ENCODE results near the gene LINGO4.

LINGO4 gene

GRCh38 chr1:151805066-151805820, at the start of gene LINGO4:
TSS of gene LINGO4 (minus strand) at chr1:151805419. CDS start at chr1:151802704, 2,715 bp downstream.
- Histone ChIP-seq H3K27me3 (ENCODE audit: insufficient read depth, low read length) (peaks cover 67% of the 10 kb centered on the region), H3K9me3 (ENCODE audit: low read length) (no peaks in the 10 kb centered on the region), H3K4me1 (ENCODE audit: insufficient read depth, low read length) (no peaks in the 10 kb centered on the region), H3K36me3 (ENCODE audit: insufficient read depth, low read length) (no peaks in the 10 kb centered on the region), H2AFZ (ENCODE audit: low read depth, low read length) (no peak within 1 kb of the TSS), H3K4me3 (ENCODE audit: low read length) (no peak within 1 kb of the TSS)

GRCh38 chr1:151854658-151855057, 49.4 kb upstream of the LINGO4 start:
- H3K36me3 ChIP-seq (ENCODE audit: insufficient read depth, low read length) = no peaks in the 10 kb centered on the region
- no peaks in the 10 kb centered on the region for H3K4me1 ChIP-seq (ENCODE audit: insufficient read depth, low read length)
- no peak overlapping the region for H3K4me3 ChIP-seq (ENCODE audit: low read length)
- H2AFZ ChIP-seq (ENCODE audit: low read depth, low read length) = no peak overlapping the region
- peaks cover 38% of the 10 kb centered on the region for H3K27me3 ChIP-seq (ENCODE audit: insufficient read depth, low read length)
- no peaks in the 10 kb centered on the region for H3K9me3 ChIP-seq (ENCODE audit: low read length)

- Histone ChIP-seq H3K36me3 (ENCODE audit: insufficient read depth, low read length) (no peaks in the 10 kb centered on the region), H3K9me3 (ENCODE audit: low read length) (no peaks in the 10 kb centered on the region), H3K4me1 (ENCODE audit: insufficient read depth, low read length) (no peaks in the 10 kb centered on the region), H2AFZ (ENCODE audit: low read depth, low read length) (no peak within 1 kb of the TSS), H3K27me3 (ENCODE audit: insufficient read depth, low read length) (peaks cover 40% of the 10 kb centered on the region), H3K4me3 (ENCODE audit: low read length) (no peak within 1 kb of the TSS)
These were observed 48.3 kb upstream of the LINGO4 start, which contains the start of gene THEM5 for GRCh38 chr1:151853411-151853943. TSS of gene THEM5 (minus strand) at chr1:151853712. CDS start at chr1:151853565, 147 bp downstream.

GRCh38 chr1:151852733-151853132, 47.5 kb upstream of the LINGO4 start:
- H2AFZ ChIP-seq (ENCODE audit: low read depth, low read length) = no peak overlapping the region
- no peak overlapping the region for H3K4me3 ChIP-seq (ENCODE audit: low read length)
- H3K36me3 ChIP-seq (ENCODE audit: insufficient read depth, low read length) = no peaks in the 10 kb centered on the region
- no peaks in the 10 kb centered on the region for H3K9me3 ChIP-seq (ENCODE audit: low read length)
- no peaks in the 10 kb centered on the region for H3K4me1 ChIP-seq (ENCODE audit: insufficient read depth, low read length)
- peaks cover 38% of the 10 kb centered on the region for H3K27me3 ChIP-seq (ENCODE audit: insufficient read depth, low read length)

DNA sequence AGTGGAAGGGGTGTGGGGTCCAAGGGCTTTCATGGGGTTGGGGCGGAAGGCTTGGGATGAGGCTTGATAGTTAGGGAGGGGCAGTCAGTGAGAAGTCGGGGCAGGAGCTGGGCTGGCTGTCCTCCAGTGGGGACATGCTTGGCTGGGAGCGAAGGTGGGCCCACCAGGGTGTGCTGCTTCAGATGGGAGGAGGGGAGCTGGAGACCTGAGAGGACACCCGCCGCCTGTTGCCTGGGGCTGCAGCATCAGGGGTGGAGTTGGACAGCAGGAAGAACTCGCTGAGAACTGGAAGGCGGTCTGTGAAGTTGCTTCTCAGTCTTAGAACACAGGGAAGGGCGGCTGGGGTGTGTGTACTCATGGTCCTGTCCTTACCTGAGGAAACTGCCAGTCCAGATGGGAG, 46.7 kb upstream of the LINGO4 start:
- Histone ChIP-seq H3K4me3 (ENCODE audit: low read length) (no peak overlapping the region), H3K36me3 (ENCODE audit: insufficient read depth, low read length) (no peaks in the 10 kb centered on the region), H2AFZ (ENCODE audit: low read depth, low read length) (no peak overlapping the region), H3K9me3 (ENCODE audit: low read length) (no peaks in the 10 kb centered on the region), H3K27me3 (ENCODE audit: insufficient read depth, low read length) (peaks cover 35% of the 10 kb centered on the region), H3K4me1 (ENCODE audit: insufficient read depth, low read length) (no peaks in the 10 kb centered on the region)

DNA sequence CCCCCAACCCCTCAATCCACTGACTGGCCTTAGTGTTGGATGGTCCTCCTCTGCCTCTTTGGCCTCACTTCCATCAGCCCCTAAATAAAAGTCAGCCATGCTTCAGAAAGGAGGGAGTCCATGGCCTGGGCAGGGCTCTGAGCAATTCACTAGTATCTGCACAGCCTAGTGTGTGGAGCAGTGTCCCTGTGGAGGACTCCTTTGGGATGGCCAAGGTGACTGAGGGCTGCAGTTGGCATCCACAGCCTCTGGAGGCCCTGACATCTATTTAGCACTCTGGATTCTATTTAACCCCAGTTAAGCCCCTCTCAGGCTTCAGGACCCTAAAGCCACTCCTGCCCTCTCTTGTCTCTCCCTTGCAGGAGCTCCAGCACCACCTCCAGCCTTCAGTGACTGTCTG, 44.7 kb upstream of the LINGO4 start:
- Histone ChIP-seq H3K27me3 (ENCODE audit: insufficient read depth, low read length) (peaks cover 44% of the 10 kb centered on the region), H3K4me3 (ENCODE audit: low read length) (no peak overlapping the region), H2AFZ (ENCODE audit: low read depth, low read length) (no peak overlapping the region), H3K4me1 (ENCODE audit: insufficient read depth, low read length) (no peaks in the 10 kb centered on the region), H3K9me3 (ENCODE audit: low read length) (no peaks in the 10 kb centered on the region), H3K36me3 (ENCODE audit: insufficient read depth, low read length) (no peaks in the 10 kb centered on the region)

DNA sequence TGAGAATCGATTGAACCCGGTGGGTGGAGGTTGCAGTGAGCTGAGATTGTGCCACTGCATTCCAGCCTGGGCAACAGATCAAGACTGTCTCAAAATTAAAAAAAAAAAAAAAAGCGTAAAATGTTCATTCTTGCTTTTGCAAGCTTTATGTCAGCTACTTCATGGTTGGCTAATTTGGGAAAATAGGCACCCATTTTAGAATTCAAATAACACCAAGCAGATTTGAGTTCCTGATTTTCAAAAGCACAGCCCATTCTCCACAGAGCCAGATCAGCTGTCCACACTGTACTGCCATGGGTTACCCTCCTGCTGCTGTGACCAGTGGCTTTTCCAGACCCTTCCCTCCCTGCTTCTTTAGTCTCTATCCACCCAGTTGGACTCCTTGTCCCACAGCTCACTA, 43.9 kb upstream of the LINGO4 start:
- Histone ChIP-seq H3K36me3 (ENCODE audit: insufficient read depth, low read length) (no peaks in the 10 kb centered on the region), H2AFZ (ENCODE audit: low read depth, low read length) (no peak overlapping the region), H3K9me3 (ENCODE audit: low read length) (no peaks in the 10 kb centered on the region), H3K4me1 (ENCODE audit: insufficient read depth, low read length) (no peaks in the 10 kb centered on the region), H3K27me3 (ENCODE audit: insufficient read depth, low read length) (peaks cover 50% of the 10 kb centered on the region), H3K4me3 (ENCODE audit: low read length) (no peak overlapping the region)

DNA sequence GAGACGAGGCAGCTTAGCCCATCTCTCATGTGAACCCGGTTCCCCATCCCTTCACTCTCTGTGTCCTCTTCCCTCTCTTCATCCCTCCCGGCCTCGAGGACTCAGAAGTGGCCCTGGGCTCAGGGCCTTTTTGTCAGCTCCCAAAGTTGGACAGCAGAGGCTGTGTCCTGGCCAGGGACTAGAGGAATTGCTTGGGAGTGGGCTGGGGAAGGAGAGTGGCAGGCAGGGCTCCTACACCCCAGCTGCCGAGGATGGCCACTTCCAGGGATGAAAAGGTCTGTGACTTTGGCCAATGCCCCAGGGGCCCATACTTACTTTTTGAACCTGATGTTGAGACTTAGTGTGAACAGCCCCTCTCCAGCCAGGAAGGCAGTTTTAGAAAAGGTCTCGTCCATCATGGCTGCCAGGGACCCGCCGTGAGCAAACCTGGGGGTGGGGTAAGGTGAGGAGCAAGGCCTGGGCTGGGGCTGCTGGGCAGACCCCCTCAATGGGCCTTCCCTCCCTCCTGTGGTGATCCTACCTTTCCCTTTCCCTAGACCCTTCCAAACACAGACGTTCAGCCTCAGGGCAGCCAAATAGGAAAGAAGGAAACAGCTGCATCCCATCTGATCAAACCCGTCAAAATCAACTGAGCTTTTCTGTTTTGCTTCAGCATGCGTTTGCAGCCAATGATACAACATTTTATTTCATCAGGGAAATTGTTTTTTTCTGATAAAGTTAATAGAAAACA, 42.8 kb upstream of the LINGO4 start:
- Histone ChIP-seq H3K9me3 (ENCODE audit: low read length) (no peaks in the 10 kb centered on the region), H3K4me3 (ENCODE audit: low read length) (no peak overlapping the region), H2AFZ (ENCODE audit: low read depth, low read length) (no peak overlapping the region), H3K27me3 (ENCODE audit: insufficient read depth, low read length) (peaks cover 50% of the 10 kb centered on the region), H3K36me3 (ENCODE audit: insufficient read depth, low read length) (no peaks in the 10 kb centered on the region), H3K4me1 (ENCODE audit: insufficient read depth, low read length) (no peaks in the 10 kb centered on the region)

GRCh38 chr1:151846686-151847237, 41.5 kb upstream of the LINGO4 start:
- Histone ChIP-seq H3K36me3 (ENCODE audit: insufficient read depth, low read length) (no peaks in the 10 kb centered on the region), H3K9me3 (ENCODE audit: low read length) (no peaks in the 10 kb centered on the region)

DNA sequence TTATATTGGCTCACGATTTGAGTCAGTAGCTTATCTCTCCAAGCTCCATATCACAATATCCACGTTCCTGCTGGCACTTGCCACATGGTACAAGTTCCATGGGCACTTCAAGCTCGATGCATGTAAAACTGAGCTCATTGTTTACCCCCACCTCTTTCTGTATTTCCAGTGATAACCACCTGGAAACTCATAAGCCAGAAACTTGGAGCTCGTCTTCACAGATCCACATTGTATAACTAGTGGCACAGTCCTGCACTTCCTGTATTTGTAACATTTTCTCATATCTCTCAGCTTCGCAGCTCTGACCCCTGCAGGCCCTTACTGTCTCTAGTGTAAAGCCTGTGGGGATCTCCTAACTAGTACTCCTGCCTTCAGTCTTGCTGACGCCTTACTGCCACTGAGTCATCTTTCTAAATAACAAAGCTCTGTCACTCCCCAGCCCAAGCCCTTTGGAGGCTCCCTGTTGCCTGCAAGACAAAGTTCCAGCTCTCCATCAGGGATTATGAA, 40.9 kb upstream of the LINGO4 start:
- Histone ChIP-seq H3K27me3 (ENCODE audit: insufficient read depth, low read length) (peaks cover 44% of the 10 kb centered on the region), H3K36me3 (ENCODE audit: insufficient read depth, low read length) (no peaks in the 10 kb centered on the region), H3K9me3 (ENCODE audit: low read length) (no peaks in the 10 kb centered on the region), H2AFZ (ENCODE audit: low read depth, low read length) (no peak overlapping the region), H3K4me1 (ENCODE audit: insufficient read depth, low read length) (peaks cover 2% of the 10 kb centered on the region), H3K4me3 (ENCODE audit: low read length) (no peak overlapping the region)

More at GRCh38 chr1:151846686-151847237, 41.5 kb upstream of the LINGO4 start:
- Histone ChIP-seq H3K4me3 (ENCODE audit: low read length) (no peak overlapping the region), H3K4me1 (ENCODE audit: insufficient read depth, low read length) (no peaks in the 10 kb centered on the region), H2AFZ (ENCODE audit: low read depth, low read length) (no peak overlapping the region), H3K27me3 (ENCODE audit: insufficient read depth, low read length) (peaks cover 44% of the 10 kb centered on the region)

GRCh38 chr1:151843398-151843797, 38.2 kb upstream of the LINGO4 start:
- Histone ChIP-seq H3K4me1 (ENCODE audit: insufficient read depth, low read length) (peaks cover 3% of the 10 kb centered on the region), H3K36me3 (ENCODE audit: insufficient read depth, low read length) (no peaks in the 10 kb centered on the region), H3K4me3 (ENCODE audit: low read length) (no peak overlapping the region), H3K9me3 (ENCODE audit: low read length) (no peaks in the 10 kb centered on the region), H3K27me3 (ENCODE audit: insufficient read depth, low read length) (peaks cover 56% of the 10 kb centered on the region), H2AFZ (ENCODE audit: low read depth, low read length) (no peak overlapping the region)

DNA sequence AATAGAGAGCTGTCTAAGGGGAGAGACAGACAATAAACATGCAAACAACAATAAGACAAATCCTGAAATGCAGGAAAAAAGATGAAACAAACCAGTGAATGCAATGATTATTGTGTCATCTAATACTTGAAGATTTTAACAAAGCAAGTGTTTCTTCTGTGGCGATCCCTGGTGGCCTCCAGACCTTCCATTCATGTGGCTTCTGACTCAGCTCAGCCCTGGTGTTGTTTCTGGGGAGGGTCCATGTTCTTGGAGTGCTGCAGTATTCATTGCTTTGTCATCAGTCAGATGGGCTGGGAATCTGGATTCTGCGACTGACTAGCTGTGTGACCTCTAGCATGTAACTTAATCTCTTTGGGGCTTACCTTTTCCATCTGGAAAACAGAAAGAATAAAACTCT, 35.9 kb upstream of the LINGO4 start:
- Histone ChIP-seq H3K4me3 (ENCODE audit: low read length) (no peak overlapping the region), H3K9me3 (ENCODE audit: low read length) (no peaks in the 10 kb centered on the region), H3K36me3 (ENCODE audit: insufficient read depth, low read length) (no peaks in the 10 kb centered on the region), H3K27me3 (ENCODE audit: insufficient read depth, low read length) (peaks cover 66% of the 10 kb centered on the region), H3K4me1 (ENCODE audit: insufficient read depth, low read length) (peaks cover 3% of the 10 kb centered on the region), H2AFZ (ENCODE audit: low read depth, low read length) (no peak overlapping the region)

DNA sequence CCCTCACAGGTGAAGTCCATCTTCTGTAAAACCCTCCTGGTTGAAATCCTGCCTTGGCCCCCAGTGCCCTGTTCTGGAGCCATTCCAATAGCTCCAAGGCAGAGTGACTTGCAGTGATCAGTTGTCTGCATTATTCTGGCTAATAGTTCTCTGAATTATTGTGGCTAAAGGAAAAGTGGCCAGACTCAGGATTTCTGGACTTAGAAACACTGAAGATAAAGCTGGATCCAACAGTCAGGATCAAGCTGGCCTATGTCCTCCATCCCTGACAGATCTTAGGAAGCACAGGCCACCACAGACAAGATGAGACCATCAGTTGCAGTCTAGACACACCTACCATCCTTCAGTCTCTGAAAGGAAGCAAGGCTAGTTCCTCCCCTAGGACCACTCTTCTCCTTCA, 35.2 kb upstream of the LINGO4 start:
- no peaks in the 10 kb centered on the region for H3K9me3 ChIP-seq (ENCODE audit: low read length)
- no peak overlapping the region for H2AFZ ChIP-seq (ENCODE audit: low read depth, low read length)
- H3K36me3 ChIP-seq (ENCODE audit: insufficient read depth, low read length) = no peaks in the 10 kb centered on the region
- peaks cover 3% of the 10 kb centered on the region for H3K4me1 ChIP-seq (ENCODE audit: insufficient read depth, low read length)
- peaks cover 66% of the 10 kb centered on the region for H3K27me3 ChIP-seq (ENCODE audit: insufficient read depth, low read length)
- no peak overlapping the region for H3K4me3 ChIP-seq (ENCODE audit: low read length)
